HG03439 (cell line): Measurements from ENCODE around the gene KYAT1.

Experiments
- ATAC-seq: cut with Tn5 transposase; IDR thresholded peaks from one replicate; pipeline ENCODE4 v1.9.1; 2021; ENCODE audit warnings: mild to moderate bottlenecking, moderate library complexity; ENCODE audit not compliant: unreplicated experiment

KYAT1 gene

DNA sequence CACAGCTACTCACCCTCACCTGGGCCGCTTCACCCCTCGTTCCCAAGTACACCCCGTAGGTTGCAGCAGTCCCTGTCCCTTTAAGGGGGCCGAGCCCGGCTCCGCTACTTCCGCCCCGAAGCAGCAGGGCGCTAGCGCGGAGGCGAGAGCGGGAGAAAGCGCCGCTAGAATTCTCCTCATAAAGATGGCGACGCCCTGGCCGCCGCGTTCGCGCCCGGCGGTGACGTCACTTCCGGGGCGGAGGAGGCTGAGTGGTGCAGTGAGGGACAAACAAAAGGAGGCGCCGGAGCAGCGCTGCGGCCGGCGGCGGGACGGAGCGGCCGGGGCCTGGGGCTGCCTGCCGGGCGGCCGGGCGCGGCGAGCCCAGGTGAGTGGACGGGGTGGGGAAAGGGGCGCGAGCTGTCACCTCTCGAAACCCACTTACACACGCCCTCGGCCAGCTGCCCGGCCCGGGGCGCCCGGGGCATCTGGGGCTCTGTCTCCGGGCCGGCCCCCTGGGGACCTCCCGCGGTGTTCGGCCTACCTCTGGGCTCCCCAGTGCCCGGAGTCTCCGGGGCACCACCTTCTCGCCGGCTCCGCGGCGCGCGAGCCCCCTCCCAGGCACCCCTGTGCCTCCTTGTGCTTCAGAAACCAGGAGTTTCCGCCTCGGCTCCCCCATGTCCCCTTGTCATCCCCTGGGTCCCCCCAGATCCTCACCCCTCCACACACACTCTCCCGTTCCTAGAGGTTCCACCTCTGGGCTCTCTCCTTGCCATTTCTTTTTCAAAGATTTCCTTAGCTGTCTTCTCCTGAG lies at the start of gene KYAT1, which contains the start of gene LRRC8A:
KYAT1 (minus strand) TSS at position 67 of the 793 bp plus-strand sequence. CDS start 36,545 bp downstream, outside the sequence.
LRRC8A (plus strand) TSS at position 250 of the 793 bp plus-strand sequence. CDS start 25,032 bp downstream, outside the sequence.
- ATAC-seq: peak; percentile 92

DNA sequence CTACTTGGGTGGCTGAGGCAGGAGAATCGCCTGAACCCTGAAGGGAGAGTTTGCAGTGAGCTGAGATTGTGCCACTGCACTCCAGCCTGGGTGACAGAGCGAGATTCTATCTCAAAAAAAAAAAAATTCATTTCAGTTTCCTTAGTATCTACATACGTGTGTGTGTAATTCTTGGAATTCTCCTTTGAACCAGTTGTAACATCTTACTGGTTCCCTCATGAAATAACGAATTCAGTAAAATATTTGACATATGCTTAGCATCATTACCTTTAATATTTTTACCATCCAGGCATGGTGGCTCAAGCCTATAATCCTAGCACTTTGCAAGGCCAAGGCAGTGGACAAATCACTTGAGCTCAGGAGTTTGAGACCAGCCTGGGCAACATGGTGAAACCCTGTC lies 47.8 kb upstream of the KYAT1 start:
- no peak for ATAC-seq

DNA sequence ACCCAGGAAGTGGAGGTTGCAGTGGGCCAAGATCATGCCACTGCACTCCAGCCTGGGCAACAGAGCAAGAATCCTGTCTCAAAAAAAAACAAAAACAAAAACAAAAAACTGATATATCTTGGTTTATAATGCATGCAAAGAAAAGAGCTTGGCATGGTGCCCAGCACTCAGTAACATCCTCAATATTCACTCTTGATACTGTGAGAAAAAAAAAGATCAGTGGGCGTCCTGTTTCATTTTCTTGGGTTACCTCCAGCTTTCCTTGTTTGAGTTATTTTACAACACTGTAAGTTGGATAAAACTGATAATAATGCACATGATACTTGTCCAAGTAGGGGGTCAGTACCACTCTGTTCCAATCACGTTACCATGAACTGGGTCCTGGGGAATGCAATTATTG lies 46.9 kb upstream of the KYAT1 start:
- no peak for ATAC-seq

DNA sequence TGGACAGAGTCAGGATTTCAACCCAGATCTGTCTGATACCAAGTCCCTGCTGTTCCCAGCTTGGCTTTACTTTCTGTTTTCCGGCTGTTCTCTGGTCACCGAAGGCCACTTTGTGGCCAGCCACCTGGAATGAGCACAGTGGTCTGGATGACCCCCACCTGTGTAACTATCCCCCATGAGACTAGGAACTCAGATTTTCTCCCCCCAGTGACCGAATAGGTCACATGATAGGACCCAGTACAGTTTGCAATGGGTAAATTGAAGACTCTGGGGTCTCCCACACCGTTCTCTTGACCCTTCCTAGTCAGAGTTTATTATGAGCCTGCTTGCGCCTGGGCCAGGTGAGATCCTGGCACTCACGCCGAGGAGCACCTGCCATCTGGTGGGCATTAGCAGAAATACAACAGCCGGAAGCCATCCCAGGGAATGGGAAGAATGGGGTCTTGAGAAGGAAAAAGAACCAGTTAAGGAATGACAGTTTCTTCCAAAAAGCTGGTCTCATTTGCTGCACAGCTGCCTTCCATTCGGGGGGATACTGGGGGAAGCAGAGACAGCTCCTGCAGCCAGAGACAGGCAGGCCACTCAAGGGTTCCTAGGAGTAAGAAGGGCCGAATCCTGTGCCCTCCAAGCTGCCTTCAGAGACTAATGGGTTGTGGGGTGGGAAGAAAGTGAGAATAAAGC lies 46.1 kb upstream of the KYAT1 start:
- no peak for ATAC-seq

DNA sequence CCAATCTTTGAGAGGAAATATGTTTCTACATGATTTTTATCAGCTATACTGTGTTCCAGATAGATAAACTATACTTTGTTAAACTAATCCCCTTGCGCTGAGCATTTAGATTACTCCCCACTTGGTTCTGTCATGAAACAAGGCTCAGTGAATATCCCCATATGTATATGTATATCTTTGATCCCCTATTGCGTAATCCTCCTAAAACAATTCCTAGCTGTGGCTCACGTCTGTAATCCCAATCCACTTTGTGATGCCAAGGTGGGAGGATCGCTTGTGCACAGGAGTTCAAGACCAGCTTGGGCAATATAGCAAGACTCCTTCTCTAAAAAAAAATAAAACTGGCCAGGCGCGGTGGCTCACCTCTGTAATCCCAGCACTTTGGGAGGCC lies 41.7 kb upstream of the KYAT1 start:
- ATAC-seq: no peak

DNA sequence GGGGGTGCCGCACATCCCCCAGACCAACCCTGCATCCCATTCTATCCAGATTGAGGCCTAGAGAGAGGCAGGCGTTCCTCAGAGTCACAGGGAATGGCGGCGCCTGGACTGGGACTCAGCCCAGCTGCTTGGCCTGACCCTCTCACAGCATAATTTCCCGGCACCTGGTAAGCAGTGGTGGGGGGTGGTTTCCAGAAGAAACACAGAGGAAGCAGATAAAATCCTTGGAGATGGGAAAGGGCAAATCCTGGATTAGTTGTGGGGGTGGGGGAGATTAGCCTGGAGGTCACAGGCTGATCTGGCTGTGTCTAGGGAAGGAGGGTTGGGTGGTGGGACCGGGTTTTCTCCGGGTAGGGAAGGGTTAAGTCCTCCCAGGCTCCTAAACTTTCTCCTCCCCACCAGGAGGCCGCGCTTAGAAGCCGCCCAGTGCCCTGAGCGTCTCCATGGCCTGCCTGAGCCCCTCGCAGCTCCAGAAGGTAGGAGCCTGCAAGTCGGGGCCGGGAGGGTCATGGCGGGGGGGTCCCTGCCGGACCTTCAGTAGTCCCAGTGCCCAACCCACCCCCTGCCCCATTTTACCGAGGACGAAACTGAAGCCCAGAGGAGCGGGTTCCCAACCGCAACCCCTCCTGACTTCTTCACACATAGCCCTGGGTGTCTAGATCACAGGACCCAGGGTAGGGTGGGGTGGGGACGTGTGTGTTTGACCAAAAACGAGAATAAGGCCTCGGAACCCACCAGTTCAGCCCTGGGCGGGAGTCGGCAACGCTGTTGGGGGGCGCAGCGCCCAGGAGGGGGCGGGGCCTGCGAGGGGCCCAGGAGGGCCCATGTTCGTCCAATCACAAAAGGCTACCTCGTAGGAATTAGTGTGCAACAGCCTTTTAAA lies 40.4 kb upstream of the KYAT1 start:
- ATAC-seq: no peak

DNA sequence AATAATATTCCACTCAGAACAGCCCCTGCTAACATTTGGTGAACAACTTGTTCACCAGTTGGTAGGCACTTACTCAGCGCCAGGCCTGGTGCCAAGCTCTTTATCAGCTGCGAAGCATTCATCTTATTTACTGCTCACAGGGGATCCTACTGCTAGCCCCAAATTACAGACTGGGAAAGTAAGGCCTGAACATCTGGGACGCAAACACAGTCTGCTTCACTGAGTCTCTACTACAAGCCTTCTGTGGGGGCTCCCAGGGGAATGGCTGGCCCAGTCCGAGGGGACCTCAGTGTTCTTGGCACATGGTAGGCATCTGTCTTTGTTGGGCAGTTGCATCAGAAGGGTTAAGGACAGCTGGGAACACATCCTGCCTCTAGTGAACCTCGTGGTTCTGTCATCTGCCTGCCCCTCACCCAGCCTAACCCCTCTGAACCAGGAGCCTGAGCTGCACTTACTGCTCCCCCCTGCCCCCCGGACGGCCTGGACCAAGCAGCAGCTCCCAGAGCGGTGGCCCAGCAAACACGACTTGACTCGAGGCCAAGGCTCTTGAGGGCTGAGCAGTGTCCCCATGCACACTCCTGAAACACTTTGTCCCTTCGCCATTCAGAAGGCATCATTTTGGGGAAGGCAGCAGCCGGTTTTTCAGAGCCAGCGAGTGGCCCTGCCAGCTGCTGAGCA lies 38.8 kb upstream of the KYAT1 start, which contains the start of gene PHYHD1:
PHYHD1 (plus strand) TSS at position 602 of the 678 bp plus-strand sequence. CDS start 1,342 bp downstream, outside the sequence.
- ATAC-seq: no peak

DNA sequence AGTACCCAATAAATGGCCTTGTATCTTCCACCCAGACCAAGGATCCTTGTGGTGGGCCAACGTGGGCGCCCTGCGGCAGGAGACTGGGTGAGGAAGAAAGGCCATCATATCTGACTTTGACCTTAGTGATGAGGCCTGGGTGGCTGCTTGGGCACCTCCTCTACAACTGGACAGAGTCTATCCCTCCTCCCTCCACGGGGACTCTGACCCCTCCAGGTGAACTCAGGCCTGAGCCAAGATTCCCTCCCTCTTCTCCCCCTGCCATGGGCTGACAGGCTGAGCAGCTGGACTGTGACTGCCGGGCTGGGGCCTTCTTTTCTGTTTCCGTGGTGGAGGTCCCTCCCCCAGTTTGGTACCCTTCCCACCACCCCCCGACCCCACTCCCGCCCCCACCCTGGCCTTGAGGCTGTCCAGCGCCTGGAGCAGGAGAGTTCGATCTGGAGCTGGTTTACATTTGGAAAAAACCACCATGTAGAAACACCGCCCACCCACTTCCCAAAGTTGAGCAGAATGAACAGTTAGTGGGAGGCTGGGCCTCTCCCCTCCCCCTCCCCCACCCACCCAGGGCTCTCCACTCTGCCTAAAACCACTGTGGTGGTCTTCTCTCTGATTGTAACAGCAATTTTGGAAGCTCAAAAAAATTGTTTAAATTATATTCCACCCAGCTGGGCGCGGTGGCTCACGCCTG lies 37.8 kb upstream of the KYAT1 start:
- ATAC-seq: no peak

DNA sequence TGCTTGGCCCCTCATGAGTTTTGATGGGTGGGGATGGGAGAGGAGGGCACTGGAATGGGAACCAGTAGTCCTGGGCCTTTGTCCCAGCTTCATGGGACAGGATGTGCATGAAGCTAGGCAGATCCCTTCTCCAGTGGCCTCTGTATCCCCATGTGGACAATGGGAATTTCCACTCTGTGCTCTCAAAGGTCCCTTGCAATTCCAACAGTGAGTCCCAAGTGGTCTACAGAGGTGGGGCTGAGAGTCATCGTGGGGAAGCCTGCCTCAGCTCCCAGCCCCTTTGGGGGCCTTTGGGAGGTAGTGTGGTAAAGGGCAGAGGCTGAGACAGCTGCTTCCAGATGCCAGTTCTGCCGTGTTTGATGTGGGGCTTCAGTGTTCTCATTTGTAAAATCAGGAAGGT lies 37.2 kb upstream of the KYAT1 start:
- no peak for ATAC-seq

DNA sequence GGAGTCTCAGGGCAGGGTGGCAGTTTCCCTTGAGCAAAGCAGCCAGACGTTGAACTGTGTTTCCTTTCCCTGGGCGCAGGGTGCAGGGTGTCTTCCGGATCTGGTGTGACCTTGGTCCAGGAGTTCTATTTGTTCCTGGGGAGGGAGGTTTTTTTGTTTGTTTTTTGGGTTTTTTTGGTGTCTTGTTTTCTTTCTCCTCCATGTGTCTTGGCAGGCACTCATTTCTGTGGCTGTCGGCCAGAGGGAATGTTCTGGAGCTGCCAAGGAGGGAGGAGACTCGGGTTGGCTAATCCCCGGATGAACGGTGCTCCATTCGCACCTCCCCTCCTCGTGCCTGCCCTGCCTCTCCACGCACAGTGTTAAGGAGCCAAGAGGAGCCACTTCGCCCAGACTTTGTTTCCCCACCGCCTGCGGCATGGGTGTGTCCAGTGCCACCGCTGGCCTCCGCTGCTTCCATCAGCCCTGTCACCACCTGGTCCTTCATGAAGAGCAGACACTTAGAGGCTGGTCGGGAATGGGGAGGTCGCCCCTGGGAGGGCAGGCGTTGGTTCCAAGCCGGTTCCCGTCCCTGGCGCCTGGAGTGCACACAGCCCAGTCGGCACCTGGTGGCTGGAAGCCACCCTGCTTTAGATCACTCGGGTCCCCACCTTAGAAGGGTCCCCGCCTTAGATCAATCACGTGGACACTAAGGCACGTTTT lies 35.5 kb upstream of the KYAT1 start:
- no peak for ATAC-seq

DNA sequence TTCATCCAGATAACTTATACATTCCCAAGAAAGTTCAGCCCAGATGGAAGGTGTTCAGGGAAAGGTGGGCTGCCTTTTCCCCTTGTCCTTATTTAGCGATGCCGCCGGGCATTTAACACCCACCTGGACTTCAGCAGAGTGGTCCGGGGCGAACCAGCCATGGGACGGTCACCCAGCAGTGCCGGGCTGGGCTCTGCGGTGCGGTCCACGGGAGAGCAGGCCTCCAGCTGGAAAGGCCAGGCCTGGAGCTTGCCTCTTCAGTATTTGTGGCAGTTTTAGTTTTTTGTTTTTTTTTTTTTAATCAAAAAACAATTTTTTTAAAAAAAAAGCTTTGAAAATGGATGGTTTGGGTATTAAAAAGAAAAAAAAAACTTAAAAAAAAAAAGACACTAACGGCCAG lies 35.0 kb upstream of the KYAT1 start:
- no peak for ATAC-seq

DNA sequence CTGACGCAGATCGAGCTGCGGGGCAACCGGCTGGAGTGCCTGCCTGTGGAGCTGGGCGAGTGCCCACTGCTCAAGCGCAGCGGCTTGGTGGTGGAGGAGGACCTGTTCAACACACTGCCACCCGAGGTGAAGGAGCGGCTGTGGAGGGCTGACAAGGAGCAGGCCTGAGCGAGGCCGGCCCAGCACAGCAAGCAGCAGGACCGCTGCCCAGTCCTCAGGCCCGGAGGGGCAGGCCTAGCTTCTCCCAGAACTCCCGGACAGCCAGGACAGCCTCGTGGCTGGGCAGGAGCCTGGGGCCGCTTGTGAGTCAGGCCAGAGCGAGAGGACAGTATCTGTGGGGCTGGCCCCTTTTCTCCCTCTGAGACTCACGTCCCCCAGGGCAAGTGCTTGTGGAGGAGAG lies 34.5 kb upstream of the KYAT1 start:
- no peak for ATAC-seq

DNA sequence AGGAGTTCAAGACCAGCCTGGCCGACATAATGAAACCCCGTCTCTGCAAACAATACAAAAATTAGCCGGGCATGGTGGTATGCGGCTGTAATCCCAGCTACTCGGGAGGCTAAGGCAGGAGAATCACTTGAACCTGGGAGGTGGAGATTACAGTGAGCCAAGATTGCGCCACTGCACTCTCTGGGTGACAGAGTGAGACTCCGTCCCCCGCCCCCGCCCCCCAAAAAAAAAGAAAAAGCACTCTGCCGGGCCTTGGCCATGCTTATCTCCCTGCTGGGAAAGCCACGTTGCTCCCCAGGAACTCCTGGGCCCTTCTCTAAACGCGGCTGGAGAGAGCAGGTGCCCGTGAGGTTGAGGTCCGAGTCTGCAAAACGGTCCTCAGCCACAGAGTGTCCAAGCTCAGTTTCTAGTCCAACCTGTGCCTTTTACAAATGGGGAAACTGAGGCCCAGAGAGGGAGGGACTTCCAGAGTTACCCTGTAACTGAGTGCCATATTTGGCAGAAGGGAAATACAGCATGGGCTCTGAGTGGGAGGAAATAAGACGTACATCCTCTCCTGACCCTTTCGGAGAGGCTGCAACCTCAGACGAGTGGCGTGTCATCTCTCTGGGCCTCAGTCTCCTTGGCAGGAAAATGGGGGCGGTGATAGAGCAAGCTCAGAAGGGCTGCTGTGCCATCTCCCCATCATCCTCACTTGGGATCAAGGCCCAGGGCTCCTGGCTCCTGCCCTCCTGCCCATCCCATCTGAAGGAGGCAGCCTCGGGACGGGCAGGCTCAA lies 32.4 kb upstream of the KYAT1 start:
- no peak for ATAC-seq

DNA sequence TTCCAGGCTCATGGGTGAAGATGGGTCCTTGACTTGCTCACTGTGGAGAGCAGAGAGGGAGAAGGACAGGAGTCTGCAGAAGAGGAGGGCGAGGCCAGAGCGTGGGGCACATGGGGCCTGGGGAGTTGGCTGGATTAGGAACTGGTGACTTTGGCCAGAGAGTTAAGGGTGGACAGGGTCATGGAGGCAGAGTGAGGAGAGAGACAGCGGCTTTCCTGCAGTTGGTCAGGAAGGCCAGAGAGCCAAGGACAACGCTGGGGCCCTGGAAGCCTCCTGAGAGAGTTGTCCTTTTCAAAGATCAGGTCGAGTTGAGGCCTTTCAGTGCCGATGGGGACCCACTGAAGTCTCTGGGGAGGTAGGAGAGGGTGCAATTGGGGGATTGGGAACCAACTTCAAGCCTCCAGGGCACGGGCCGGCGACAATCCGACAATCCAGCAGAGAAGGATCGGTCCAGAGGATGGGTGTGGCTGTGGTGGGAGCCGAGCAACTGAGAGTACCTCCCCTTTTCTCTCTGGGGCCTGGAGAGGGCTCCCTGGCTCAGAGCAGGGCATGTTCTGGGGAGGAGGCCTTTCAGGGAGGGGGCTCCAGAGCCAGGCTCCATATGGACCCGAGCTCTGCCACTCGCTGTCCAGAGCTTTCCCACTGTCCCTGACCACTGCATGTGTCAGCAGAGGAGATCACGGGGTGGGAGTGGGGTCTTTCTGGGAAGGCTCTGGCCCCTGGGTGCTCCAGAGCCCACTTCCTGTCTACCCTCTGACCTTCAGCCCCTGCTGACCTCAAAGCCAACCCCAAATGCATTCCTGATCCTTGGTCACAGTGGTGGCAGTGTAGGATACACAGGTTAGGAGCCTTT lies 31.5 kb upstream of the KYAT1 start:
- no peak for ATAC-seq

DNA sequence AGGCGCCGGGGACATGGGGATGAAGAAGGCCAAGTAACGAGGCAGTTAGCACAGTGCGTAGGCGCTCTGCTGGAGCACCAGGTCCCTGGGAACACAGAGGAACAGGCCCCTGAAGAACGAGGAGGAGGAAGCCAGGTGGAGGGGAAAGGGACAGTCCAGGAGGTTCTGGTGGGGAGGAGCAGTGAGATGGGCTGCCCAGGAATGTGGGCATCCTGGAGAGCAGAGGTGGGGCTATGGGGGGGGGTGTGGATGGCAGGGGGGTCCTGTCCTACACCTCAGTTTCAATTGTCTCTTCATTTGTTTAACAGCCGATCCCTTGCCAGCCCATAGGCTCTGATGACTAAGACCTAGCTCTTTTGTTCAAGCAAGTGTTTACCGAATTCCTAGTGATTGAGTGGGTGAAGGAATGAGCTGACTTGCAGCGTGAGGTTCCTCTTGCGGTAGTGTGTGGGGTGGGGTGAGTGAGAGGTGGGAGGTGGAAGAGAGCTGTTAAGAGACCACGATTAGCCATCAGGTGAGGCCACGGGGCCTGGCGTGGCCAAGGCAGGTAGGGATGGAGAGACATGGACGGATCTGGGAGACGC lies 30.6 kb upstream of the KYAT1 start:
- no peak for ATAC-seq

DNA sequence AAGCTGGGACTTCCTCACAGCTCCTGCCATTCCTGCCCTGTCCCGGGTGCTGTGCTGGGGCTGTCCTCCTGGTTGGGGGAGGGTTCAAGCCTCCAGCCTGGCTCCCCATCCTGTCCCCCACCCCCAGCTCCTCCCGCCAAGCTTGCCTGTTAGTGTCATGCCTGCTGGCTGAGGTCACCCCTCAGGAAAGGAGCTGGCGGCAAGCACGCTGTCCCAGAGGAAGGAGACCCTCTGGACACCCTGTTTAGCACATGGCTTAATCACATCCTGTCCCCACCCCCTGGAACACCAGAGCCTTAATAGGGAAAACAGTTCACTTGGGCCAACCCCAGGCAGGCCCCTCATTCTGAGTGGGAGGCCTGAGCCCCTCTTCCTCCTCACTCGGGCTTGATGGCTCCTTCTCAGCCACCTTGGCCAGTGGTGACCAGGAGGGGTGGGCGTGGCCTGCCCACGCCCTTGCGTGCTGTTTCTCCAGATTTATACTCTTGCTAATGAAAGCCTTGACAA lies 29.8 kb upstream of the KYAT1 start:
- ATAC-seq: no peak

DNA sequence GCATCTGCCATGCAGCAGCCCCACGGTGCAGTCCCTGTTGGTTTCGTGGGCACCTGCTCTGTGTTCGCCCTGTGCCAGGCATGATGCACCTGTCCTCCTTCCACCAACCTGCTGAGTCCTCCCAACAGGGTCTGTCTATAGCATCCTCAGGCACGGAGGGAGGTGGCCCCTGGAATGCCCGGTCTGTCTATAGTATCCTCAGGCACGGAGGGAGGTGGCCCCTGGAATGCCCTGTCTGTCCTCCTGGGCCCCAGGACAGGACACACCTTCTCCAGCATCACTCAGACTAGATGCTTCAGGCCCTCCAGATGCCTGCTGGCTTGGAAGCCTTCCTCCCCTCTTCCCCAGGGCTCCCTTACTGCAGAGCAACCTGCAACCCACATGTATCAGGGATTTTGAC lies 29.2 kb upstream of the KYAT1 start:
- no peak for ATAC-seq
